Left lung (tissue), 10 donors: ENCODE measurements around the gene ALDH1B1. TPM values are rescaled to one million over a fixed set of nuclear protein-coding genes. Genes with fewer than 3 reads are reported as not detected.
"Not testable (repeated sequence)": the region's sequence is repeated elsewhere in the genome, so short reads cannot be mapped to it uniquely, and the experiment has no call there.

ENCODE experiments used
- ATAC-seq: fragments of 200-7000 bp; cut with Tn5 transposase; one replicate; pipeline ENCODE4 v1.9.1; 2020; ENCODE audit warnings: moderate library complexity
- DNase-seq, 4 donors: peaks; one replicate each; pipeline ENCODE4 v3.0.0-alpha.2; 2013 to 2020
- H3K27ac ChIP-seq, 2 donors: fragments of 200-600 bp; sonication (generic) in 1 of 2; one replicate each; pipeline versions ENCODE4 v1.5.0 to v1.8.0; 2020 to 2021
- H3K27me3 ChIP-seq, 2 donors: fragments of 200-600 bp; sonication (generic) in 1 of 2; one replicate each; pipeline versions ENCODE4 v1.5.0 to v1.8.0; 2020 to 2021
- H3K36me3 ChIP-seq, 2 donors: fragments of 200-600 bp; sonication (generic) in 1 of 2; one replicate each; pipeline versions ENCODE4 v1.5.0 to v1.8.0; 2020 to 2021
- H3K4me1 ChIP-seq, 2 donors: fragments of 200-600 bp; one replicate each; pipeline ENCODE4 v1.8.0; 2021
- H3K4me3 ChIP-seq, 2 donors: fragments of 200-600 bp; sonication (generic) in 1 of 2; one replicate each; pipeline versions ENCODE4 v1.5.0 to v1.8.0; 2020 to 2021; ENCODE audit warnings: mild to moderate bottlenecking in 1 of 2
- H3K9me3 ChIP-seq, 2 donors: fragments of 200-600 bp; sonication (generic) in 1 of 2; one replicate each; pipeline versions ENCODE4 v1.5.0 to v1.8.0; 2020 to 2021
- CTCF ChIP-seq, 2 donors: fragments of 200-600 bp; sonication (generic) in 1 of 2; IDR thresholded peaks; one replicate each; pipeline versions ENCODE4 v1.5.0 to v1.8.0; 2021; ENCODE audit warnings: antibody characterized with exemption in 2 of 2
- intact Hi-C, 2 donors: fragments of 100-400 bp; cut with DNase I; formaldehyde crosslinking; loops; one replicate each; pipeline versions ENCODE4 v1.11.2 to v1.14.2; 2022
- polyA plus RNA-seq, 6 donors: library from polyadenylated mRNA; unstranded; fragments of 120-200 nt; gene quantifications; one replicate each; pipeline ENCODE4 v1.2.1, GENCODE V29; 2013; ENCODE audit not compliant: insufficient read length in 6 of 6
- total RNA-seq, 2 donors: library from RNA; stranded (reverse); fragmentation: NEBNext Ultra II Directional; extraction: Animal tissue kit (Norgen Biotek cat#: 25700); gene quantifications; one replicate each; pipeline ENCODE4 v1.2.1, GENCODE V29; 2021
- donor health status: DM: no; HTN: yes; CAD: no.
- donor health status: DM: no; HTN: no; CAD: no.

Gene ALDH1B1
- total and polyA plus RNA-seq, 8 donors = 15.5 to 27.1 (median 18.9) TPM

DNA sequence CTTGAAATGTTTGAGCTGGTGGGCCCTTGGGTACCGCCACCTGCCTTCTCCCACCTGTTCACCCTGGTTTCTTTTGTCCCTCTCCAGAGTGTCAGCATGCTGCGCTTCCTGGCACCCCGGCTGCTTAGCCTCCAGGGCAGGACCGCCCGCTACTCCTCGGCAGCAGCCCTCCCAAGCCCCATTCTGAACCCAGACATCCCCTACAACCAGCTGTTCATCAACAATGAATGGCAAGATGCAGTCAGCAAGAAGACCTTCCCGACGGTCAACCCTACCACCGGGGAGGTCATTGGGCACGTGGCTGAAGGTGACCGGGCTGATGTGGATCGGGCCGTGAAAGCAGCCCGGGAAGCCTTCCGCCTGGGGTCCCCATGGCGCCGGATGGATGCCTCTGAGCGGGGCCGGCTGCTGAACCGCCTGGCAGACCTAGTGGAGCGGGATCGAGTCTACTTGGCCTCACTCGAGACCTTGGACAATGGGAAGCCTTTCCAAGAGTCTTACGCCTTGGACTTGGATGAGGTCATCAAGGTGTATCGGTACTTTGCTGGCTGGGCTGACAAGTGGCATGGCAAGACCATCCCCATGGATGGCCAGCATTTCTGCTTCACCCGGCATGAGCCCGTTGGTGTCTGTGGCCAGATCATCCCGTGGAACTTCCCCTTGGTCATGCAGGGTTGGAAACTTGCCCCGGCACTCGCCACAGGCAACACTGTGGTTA lies 3.3 kb downstream of the ALDH1B1 start:
- Histone ChIP-seq H3K4me3 (no peak overlapping the region), H3K27me3 (no peaks in the 10 kb centered on the region), H3K4me1 (peaks cover 0 to 16% of the 10 kb centered on the region in 2 donors), H3K27ac (no peak overlapping the region), H3K36me3 (peaks cover 0 to 26% of the 10 kb centered on the region in 2 donors), H3K9me3 (no peaks in the 10 kb centered on the region)
- intact Hi-C loops = no loop called here
- DNase-seq (no peak), ATAC-seq (no peak)
- TF ChIP-seq CTCF (IDR thresholded peaks at IDR 0.05) = no peak

- no peak for TF ChIP-seq CTCF (IDR thresholded peaks at IDR 0.05)
- H3K4me3 ChIP-seq = no peak overlapping the region
- peaks cover 0 to 16% of the 10 kb centered on the region in 2 donors for H3K4me1 ChIP-seq
- no peaks in the 10 kb centered on the region for H3K9me3 ChIP-seq
- H3K27ac ChIP-seq = no peak overlapping the region
- ATAC-seq = no peak
- H3K36me3 ChIP-seq = peaks cover 0 to 26% of the 10 kb centered on the region in 2 donors
- intact Hi-C loops = no loop called here
- no peak for DNase-seq
- no peaks in the 10 kb centered on the region for H3K27me3 ChIP-seq
Observed at GRCh38 chr9:38396371-38396671, 3.8 kb downstream of the ALDH1B1 start.

DNA sequence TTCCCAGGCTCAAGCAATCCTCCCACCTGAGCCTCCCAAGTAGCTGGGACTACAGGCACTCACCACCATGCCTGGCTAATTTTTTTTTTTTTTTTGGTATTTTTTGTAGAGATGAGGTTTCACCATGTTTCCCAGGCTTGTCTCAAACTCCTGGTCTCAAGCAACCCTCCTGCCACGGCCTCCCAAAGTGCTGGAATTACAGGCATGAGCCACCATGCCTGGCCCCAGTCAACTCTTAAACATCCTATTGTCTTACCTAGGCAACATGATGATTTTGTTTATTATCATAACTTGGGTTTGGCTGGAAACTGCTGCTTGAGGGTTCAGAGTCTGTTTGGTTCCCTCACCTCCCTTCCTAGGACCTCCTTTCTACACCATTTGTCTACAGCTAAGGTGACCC lies 6.7 kb downstream of the ALDH1B1 start:
- intact Hi-C loops, DNase-seq, H3K4me3 ChIP-seq, H3K27me3 ChIP-seq, H3K27ac ChIP-seq, H3K9me3 ChIP-seq, H3K4me1 ChIP-seq, ATAC-seq: not testable (repeated sequence)
- peaks cover 0 to 26% of the 10 kb centered on the region in 2 donors for H3K36me3 ChIP-seq

DNA sequence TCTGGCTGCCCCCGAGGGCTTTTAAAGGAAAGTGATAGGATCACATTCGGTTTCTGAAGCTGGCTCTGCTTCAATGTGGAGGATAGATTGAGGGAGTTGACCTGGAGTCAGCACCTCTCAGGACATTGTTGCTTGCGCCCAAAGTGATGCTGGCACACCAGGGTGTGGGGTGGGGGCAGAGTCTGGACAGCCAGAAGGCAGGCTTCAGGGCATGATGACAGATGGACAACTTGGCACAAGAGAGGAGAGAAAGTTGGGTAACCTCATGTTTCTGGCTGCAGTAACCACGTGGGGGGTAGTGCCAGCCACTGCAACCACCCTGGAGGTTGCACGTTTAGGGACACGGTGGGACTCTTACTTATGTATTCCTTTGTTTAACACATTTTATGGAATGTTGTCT lies 9.5 kb downstream of the ALDH1B1 start:
- H3K4me1 ChIP-seq = peaks cover 0 to 4% of the 10 kb centered on the region in 2 donors
- peaks cover 0 to 11% of the 10 kb centered on the region in 2 donors for H3K36me3 ChIP-seq
- no peak overlapping the region for H3K4me3 ChIP-seq
- DNase-seq (no peak), ATAC-seq (no peak)
- intact Hi-C loops = no loop called here
- no peak for TF ChIP-seq CTCF (IDR thresholded peaks at IDR 0.05)
- peaks cover 0 to 33% of the 10 kb centered on the region in 2 donors for H3K27me3 ChIP-seq
- H3K9me3 ChIP-seq = no peaks in the 10 kb centered on the region
- no peak overlapping the region for H3K27ac ChIP-seq

DNA sequence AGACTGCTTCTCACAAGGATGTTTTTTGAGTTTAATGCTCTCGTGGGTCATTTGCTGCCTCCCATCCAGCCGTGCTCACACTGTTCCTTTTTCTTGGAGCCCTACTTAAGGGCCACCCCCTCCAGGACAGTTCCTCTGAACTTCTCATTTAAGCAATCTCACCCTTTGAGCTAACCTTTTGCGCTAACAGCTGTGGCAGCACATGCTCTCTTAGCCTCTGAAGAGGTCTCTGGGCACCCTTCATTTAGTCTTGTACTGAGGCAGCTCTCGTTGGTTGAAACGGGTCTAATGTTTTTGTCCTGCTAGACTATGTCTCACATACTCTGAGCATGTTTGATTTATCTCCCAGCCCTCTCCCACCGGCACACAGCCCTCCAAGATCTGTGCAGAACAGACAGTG lies 11.8 kb downstream of the ALDH1B1 start:
- Histone ChIP-seq H3K36me3 (no peaks in the 10 kb centered on the region), H3K27me3 (peaks cover 0 to 33% of the 10 kb centered on the region in 2 donors), H3K4me1 (peaks cover 0 to 4% of the 10 kb centered on the region in 2 donors), H3K4me3 (no peak overlapping the region), H3K27ac (no peak overlapping the region), H3K9me3 (no peaks in the 10 kb centered on the region)
- intact Hi-C loops = no loop called here
- no peak for DNase-seq
- no peak for ATAC-seq
- TF ChIP-seq CTCF (IDR thresholded peaks at IDR 0.05) = no peak

DNA sequence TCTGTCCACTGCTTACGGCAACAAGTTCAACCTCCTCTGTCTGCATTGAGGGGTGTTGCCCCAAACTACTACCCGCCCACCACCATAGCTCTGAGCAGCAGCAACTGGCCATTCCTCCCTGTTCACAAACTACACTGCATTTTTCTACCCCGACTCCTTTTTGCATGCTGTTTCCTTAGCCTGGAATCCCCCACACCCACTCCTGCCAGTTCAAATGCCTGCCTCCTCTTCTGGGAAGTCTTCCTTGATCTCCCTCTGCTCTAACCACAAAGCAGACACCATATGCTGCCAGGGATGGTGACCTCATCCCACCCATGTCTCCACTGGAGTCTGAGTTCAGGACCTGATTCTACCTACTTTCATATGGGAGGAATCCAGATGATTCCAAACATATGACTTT lies 13.3 kb downstream of the ALDH1B1 start:
- H3K4me1 ChIP-seq = no peaks in the 10 kb centered on the region
- intact Hi-C loops = no loop called here
- DNase-seq (no peak), ATAC-seq (no peak)
- H3K9me3 ChIP-seq = no peaks in the 10 kb centered on the region
- no peak for TF ChIP-seq CTCF (IDR thresholded peaks at IDR 0.05)
- no peak overlapping the region for H3K27ac ChIP-seq
- H3K27me3 ChIP-seq = peaks cover 0 to 33% of the 10 kb centered on the region in 2 donors
- no peaks in the 10 kb centered on the region for H3K36me3 ChIP-seq
- no peak overlapping the region for H3K4me3 ChIP-seq
